Cardiac septum (tissue), 1 donor: Measurements from ENCODE around the gene GORASP2. TPM values are rescaled to one million over a fixed set of nuclear protein-coding genes. Genes with fewer than 3 reads are reported as not detected.

ENCODE experiments used
- DNase-seq: peaks from one replicate; pipeline ENCODE4 v3.0.0-alpha.2; 2020; ENCODE audit warnings: low spot score
- intact Hi-C: fragments of 100-400 bp; cut with DNase I; formaldehyde crosslinking; loops from one replicate; pipeline ENCODE4 v1.14.0; 2022
- total RNA-seq: library from RNA; stranded (reverse); fragmentation: NEBNext Ultra II Directional; extraction: Animal tissue kit (Norgen Biotek cat#: 25700); gene quantifications from one replicate; pipeline ENCODE4 v1.2.1, GENCODE V29; 2021
- donor health status: DM: no; HTN: no; CAD: no.

The GORASP2 gene
- total RNA-seq, 1 donor from 2014 or later: 67.1 TPM

DNA sequence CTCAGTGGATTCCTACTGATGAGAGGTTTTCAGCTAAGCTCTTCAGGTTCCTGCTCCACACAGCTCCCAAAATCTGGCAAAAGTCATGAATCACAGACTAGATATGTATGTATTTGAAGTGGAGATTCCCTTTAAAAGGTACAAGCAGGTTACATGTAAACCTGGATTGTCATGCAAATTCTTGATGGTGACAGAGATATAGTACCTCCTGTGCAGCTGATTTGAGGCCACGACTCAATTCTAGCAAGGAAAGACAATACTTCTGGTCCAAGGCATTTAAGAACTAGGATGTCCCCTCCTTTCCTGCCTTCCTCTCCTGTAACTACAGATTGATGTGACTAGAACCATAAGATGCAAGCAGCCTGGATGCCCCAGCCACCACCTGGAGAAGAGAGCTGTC, 55.0 kb downstream of the GORASP2 start:
- intact Hi-C loops: no loop called here
- no peak for DNase-seq

DNA sequence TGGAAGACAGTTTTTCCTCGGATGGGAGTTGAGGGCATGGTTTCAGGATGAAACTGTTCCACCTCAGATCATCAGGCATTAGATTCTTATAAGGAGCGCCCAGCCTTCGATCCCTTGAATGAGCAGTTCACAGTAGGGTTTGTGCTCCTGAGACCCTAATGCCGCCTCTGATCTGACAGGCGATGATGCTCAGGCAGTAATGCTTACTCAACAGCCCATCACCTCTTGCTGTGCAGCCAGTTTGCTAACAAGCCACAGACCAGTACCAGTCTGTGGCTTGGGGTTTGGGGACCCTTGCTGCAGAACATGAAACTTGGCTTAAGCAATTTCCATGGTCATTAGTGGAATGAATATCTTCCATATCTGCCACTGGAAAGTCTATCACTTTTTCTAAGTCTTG, 56.4 kb downstream of the GORASP2 start:
- intact Hi-C loops: no loop called here
- no peak for DNase-seq

DNA sequence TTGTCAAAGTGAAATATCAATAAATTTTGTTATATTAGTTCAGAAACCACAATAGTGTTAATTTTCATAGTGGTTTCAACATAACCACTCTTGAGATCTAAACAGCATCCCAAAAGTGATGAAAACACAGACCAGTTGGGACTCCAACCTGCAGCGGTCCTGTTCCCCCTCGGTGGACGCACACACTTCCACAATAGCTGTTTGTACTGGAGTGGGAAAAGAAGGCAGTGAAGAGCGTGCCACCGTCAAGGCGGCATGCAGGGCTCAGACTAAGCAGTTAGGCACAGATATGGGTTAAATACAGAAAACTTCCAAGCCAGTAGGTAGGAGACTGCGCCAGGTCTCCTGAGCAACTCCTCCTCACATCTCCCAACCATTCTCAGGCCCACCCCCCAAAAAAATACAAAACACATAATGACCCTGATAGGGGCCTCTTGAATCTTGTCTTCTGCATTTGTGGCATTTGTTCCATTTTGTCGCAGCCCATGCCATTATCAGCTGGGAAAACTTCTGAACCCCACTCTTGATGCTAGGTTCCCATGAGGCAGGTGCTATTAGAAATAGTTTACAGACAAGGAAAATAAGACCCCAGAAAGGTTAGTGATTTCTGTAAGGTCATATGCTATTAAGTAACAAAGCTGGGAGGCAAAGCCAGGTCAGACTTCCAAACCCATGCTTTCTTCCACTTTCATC, 57.7 kb downstream of the GORASP2 start:
- intact Hi-C loops: no loop called here
- DNase-seq: no peak

DNA sequence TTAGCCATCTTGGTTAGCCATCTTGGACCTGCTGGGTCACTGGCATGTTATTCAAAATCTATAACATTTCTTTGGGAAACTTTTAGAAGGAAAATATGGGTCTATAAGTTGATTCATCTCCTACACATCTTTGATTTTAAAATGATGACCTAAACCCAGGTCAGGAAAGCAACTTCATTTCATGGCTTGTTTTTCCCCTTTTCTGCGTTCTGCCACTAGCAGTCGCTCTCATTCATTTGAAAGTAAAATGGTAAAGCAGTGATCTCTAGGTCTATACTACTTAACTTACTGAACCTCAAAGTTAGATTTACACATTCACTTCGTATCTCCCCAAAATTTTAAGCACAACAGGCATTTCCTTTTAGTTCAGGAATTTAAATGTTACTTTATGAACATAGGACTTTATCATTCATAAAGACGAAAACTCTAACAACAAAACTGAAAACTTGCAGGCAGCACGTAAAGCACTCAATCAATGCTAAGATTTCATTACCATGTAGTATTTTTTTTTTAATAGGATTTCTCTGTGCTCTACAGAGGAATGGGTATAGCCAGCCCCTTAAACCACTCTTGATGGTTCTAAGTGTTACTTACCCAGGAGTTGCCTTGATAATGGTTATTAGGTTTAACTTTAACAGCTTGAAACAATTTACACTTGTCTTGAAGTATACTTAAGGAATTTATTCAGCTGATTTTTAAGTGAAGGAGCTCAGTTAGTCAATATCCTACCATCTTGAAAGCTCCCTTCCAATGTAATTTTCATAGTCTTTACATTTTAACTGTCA, 62.5 kb downstream of the GORASP2 start:
- no peak for DNase-seq
- intact Hi-C loops: no loop called here

DNA sequence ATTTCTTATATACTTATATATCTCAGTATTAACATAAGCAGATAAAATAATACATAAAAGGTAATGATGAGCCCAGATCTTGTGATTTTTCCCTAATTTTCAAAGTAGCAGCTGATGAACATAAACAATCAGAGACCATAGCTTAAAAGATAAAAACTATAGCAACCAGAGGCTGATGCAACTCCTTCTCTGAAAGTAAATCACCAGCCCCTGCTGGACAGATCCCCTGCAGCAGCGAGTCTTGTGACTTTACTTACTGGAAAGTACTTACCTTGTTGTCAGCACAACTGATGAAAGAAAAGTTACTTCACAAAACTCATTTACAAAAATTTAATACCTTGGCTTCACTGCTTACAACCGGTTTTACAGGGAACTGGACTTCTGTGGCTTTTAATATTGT, 67.3 kb downstream of the GORASP2 start:
- no peak for DNase-seq
- intact Hi-C loops: no loop called here

DNA sequence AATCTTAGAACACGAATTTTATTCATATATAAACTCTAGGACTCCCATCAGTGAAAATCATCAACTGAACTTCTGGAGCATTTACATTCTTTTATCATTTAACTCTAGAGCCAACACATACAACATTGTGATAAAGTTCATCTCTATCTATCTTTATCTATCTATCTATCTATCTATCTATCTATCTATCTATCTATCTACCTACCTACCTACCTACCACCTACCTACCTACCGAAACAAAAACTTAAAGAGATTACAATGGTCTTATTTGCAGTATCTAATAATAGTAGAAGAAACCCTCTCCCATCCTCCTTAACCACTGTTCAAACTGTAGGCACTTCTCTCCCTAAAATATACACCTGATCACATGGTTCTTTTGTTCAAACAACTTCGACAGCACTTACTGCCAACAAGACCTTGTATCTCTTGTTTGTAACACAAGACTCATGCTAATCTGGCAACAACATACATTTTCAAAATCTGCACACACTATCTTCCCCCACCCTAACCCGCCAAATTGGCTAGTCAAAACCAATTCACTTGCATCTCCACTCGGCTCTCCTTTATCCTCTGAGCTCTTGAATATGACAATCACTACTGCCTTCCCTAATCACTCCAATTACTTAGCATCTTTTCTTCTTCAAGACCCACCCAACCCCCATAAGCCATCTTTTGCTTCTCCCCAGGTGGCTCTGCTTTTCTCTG, 69.0 kb downstream of the GORASP2 start:
- DNase-seq: no peak
- intact Hi-C loops: no loop called here

DNA sequence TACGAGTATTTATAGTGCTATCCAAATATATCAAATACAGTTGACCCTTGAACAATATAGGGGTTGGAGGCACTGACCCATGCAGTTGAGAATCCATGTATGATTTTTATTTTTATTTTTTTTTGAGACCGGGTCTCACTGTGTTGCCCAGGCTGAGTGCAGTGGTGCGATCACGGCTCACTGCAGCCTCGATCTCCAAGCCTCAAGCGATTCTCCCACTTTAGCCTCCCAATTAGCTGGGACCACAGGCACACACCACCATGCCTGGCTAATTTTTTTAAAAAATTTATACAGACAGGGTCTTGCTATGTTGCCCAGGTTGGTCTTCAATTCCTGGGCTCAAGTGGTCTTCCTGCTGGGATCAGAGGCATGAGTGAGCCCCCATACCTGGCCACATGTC, 70.6 kb downstream of the GORASP2 start:
- intact Hi-C loops: no loop called here

DNA sequence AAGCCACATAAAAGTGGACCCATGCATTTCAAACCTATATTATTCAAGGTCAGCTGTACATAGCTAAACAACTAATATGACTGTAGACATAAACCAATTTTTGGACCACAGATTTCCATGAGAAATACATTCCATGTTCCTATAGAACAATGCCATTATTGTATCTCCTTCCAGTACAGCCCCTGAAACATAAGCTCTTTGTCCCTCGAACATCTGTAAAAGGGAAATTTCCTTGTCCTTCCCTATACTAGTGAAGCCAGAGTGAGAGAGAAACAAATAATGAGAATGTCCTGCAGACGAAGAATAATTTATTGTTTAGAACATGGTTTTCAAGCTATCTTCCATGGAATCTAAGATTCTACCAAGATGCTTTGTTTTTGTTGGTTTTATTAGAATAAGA, 75.3 kb downstream of the GORASP2 start:
- intact Hi-C loops: no loop called here
- DNase-seq: no peak

More for the DNA sequence above, 70.6 kb downstream of the GORASP2 start:
- DNase-seq: no peak

DNA sequence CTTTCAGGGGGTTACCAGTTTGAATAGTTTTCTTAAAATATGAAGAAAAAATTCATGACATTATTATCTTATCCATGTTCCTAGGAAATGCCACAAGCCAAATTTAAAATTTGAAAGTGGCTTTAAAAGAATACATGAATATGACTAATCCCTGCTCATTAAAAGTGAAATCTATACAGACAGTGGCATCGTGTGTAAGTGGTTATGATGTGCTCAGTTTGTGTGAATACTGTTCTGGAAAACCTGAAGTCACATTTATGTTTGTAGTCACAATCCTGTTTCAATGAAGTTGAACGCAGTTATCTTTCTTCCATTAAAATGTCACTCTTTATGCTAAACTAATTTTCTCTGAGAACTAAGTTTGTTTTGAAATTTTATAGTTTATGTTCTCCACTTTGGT, 75.8 kb downstream of the GORASP2 start:
- no peak for DNase-seq
- intact Hi-C loops: no loop called here

DNA sequence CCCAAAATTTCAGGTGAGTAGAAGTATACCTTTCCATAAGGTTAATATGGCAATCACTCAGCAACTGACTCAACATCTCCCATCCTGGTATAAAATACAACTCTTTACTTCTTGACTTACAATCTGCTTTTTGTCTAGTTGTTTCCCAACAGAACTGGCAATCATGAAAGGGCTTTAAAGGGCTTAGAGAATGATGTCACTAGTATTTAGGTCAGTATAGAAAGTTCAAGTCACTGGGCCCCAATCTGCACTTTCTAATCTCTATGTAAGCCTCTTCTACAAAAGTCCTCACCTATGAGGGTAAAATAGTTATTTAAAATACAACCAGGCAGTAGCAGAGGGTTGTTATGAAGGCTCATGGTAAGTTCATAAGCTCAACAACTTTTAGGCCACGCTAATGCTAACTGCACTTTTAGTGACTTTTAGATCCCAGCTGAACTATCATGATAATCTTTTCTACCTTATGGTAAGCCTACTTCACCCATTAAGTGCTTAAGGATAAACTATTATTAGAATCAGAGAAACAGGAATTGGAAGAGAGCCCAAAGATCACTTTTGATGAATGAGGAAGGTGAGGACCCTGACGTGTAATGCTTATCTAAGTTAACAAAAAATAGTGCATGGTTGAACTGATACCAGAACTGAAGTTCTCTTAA, 79.6 kb downstream of the GORASP2 start:
- intact Hi-C loops: no loop called here
- DNase-seq: no peak

DNA sequence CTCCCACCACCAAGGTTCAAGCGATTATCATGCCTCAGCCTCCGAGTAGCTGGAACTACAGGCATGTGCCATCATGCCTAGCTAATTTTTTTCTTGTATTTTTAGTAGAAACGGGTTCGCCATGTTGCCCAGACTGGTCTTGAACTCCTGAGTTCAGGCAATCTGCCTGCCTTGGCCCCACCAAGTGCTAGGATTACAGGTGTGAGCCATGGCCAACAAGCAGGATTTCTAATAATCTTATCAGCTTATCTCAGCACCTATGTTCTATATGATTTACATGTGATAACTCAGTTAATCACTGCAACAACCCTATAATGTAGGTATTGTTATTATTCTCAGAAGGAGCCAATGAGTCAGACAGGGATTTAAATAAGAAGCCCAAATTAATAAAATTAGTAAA, 80.3 kb downstream of the GORASP2 start:
- intact Hi-C loops: no loop called here
- no peak for DNase-seq

DNA sequence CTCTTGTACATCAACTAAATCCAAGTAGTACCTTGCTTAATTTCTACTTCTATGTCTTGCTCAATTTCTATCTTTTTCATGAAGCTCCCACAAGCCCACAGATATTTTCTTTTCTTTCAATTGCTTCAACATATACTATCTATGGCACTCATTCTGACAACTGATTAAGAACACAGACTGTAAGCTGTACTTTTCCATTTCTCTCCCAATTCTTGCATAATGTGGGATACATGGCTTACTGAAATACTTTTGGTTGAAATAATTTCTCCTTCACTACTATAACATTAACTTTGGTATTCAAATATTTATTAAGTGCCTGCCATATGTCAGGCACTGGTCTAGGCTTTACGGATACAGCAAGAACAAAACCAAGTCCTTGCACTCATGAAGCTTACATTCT, 84.8 kb downstream of the GORASP2 start:
- no peak for DNase-seq
- intact Hi-C loops: no loop called here

DNA sequence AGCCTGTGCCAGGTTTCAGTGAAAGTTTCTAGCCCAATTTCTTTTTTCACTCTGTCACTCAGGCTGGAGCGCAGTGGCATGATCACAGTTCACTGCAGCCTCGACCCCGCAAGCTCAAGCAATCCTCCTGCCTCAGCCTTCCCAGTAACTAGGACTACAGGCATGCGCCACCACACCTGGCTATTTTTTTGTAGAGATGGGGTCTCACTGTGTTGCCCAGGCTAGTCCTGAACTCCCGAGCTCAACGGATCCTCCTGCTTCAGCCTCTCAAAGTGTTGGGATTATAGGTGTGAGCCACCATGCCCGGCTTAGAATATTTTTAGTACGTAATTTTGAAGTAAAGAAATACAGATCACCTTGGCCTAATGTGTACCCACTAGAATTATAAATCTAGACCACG, 87.1 kb downstream of the GORASP2 start:
- no peak for DNase-seq
- intact Hi-C loops: no loop called here

Other genes with a start within 250 kb of the GORASP2 start
- 0.92 TPM for gene SP5, start 213.9 kb upstream of the GORASP2 start, total RNA-seq
- 1.7 TPM for gene ERICH2, start 158.9 kb upstream of the GORASP2 start, total RNA-seq
- 0.46 TPM for gene GAD1, start 112.4 kb upstream of the GORASP2 start, total RNA-seq
- gene TLK1, start 231.6 kb downstream of the GORASP2 start, total RNA-seq: 31.8 TPM